Astrocyte (in vitro differentiated cells and primary cell): Measurements from ENCODE around the gene GALNT1. TPM values are rescaled to one million over a fixed set of nuclear protein-coding genes. Genes with fewer than 3 reads are reported as not detected.

ENCODE experiments used
- DNase-seq: peaks from one replicate; pipeline ENCODE4 v3.0.0-alpha.2; 2010; ENCODE audit warnings: low read depth
- FAIRE-seq: peaks from 2 replicates; lab custom pipeline; 2011; peaks lifted over from hg19 to GRCh38; lab: Jason Lieb, UNC
- H2AFZ ChIP-seq: 2 replicates; pipeline ENCODE4 v1.6.0; 2012; ENCODE audit warnings: low read depth, low read length, inconsistent platforms
- H3K27ac ChIP-seq: 2 replicates; pipeline ENCODE4 v1.5.1; 2011; ENCODE audit warnings: low read depth, low read length, inconsistent platforms
- H3K27me3 ChIP-seq: 2 replicates; pipeline ENCODE4 v1.6.0; 2011; ENCODE audit warnings: low read length, inconsistent platforms; ENCODE audit not compliant: insufficient read depth
- H3K36me3 ChIP-seq: 2 replicates; pipeline ENCODE4 v1.5.1; 2011; ENCODE audit warnings: low read length, inconsistent platforms; ENCODE audit not compliant: insufficient read depth
- H3K4me1 ChIP-seq: 2 replicates; pipeline ENCODE4 v1.5.1; 2011; ENCODE audit warnings: low read length, inconsistent platforms; ENCODE audit not compliant: insufficient read depth
- H3K4me2 ChIP-seq: 2 replicates; pipeline ENCODE4 v1.6.0; 2012; ENCODE audit warnings: low read length, inconsistent platforms
- H3K4me3 ChIP-seq: 2 replicates; pipeline ENCODE4 v1.5.1; 2011; ENCODE audit warnings: low read depth, mild to moderate bottlenecking, low read length, inconsistent platforms; ENCODE audit not compliant: insufficient read depth
- H3K79me2 ChIP-seq: 2 replicates; pipeline ENCODE4 v1.6.0; 2012; ENCODE audit warnings: mild to moderate bottlenecking, low read length, inconsistent platforms; ENCODE audit not compliant: insufficient read depth
- H3K9ac ChIP-seq: 2 replicates; pipeline ENCODE4 v1.6.0; 2012; ENCODE audit warnings: mild to moderate bottlenecking, low read length, inconsistent platforms
- H3K9me3 ChIP-seq: 2 replicates; pipeline ENCODE4 v1.5.1; 2012; ENCODE audit warnings: low read depth, mild to moderate bottlenecking, low read length, inconsistent platforms; ENCODE audit not compliant: insufficient read depth
- H4K20me1 ChIP-seq: 2 replicates; pipeline ENCODE4 v1.6.0; 2012; ENCODE audit warnings: low read length, inconsistent platforms; ENCODE audit not compliant: insufficient read depth
- H3K27ac Mint-ChIP-seq: one replicate; pipeline ENCODE4 v1.8.0; 2021; ENCODE audit warnings: mild to moderate bottlenecking, mixed read lengths; ENCODE audit not compliant: unreplicated experiment
- H3K27me3 Mint-ChIP-seq: one replicate; pipeline ENCODE4 v1.8.0; 2021; ENCODE audit warnings: low read depth, mixed read lengths; ENCODE audit not compliant: unreplicated experiment
- H3K36me3 Mint-ChIP-seq: one replicate; pipeline ENCODE4 v1.8.0; 2021; ENCODE audit warnings: low read depth, mixed read lengths; ENCODE audit not compliant: unreplicated experiment
- H3K4me1 Mint-ChIP-seq: one replicate; pipeline ENCODE4 v1.8.0; 2021; ENCODE audit warnings: low read depth, mixed read lengths; ENCODE audit not compliant: unreplicated experiment
- H3K4me3 Mint-ChIP-seq: one replicate; pipeline ENCODE4 v1.8.0; 2021; ENCODE audit warnings: mild to moderate bottlenecking, moderate library complexity, mixed read lengths; ENCODE audit not compliant: unreplicated experiment
- H3K9me3 Mint-ChIP-seq: one replicate; pipeline ENCODE4 v1.8.0; 2021; ENCODE audit warnings: mild to moderate bottlenecking, mixed read lengths; ENCODE audit not compliant: unreplicated experiment
- EZH2 ChIP-seq: IDR thresholded peaks from 2 replicates; pipeline ENCODE4 v1.6.1; 2012; ENCODE audit warnings: mild to moderate bottlenecking, low read length, inconsistent platforms; ENCODE audit not compliant: insufficient read depth
- total RNA-seq: library from RNA; stranded (reverse); gene quantifications from 2 replicates; pipeline ENCODE4 v1.2.1, GENCODE V29; 2021
- TF ChIP-seq, protein P1 (sequence below): IDR thresholded peaks from 2 replicates; pipeline ENCODE4 v1.5.1; 2011; ENCODE audit warnings: low read depth, mild to moderate bottlenecking, inconsistent platforms, low read length, moderate library complexity; ENCODE audit not compliant: insufficient read depth

Gene GALNT1
- total RNA-seq, 1 donor from 2014 or later: 127 TPM

- Histone ChIP-seq H3K4me3 (no peak overlapping the region), H3K4me1 (peaks cover 8% of the 10 kb centered on the region), H3K27ac (no peak overlapping the region), H3K27me3 (no peaks in the 10 kb centered on the region), H3K9me3 (no peaks in the 10 kb centered on the region), H3K4me2 (no peak overlapping the region), H3K79me2 (no peaks in the 10 kb centered on the region), H2AFZ (no peak overlapping the region), H3K36me3 (peaks cover 9% of the 10 kb centered on the region), H3K9ac (no peak overlapping the region), H4K20me1 (no peaks in the 10 kb centered on the region)
- FAIRE-seq (no peak), DNase-seq (peak; percentile 62)
- no peak overlapping the region for H3K27ac Mint-ChIP-seq
- H3K4me1 Mint-ChIP-seq: peaks cover 23% of the 10 kb centered on the region
- TF ChIP-seq EZH2: no peak
- TF ChIP-seq, protein P1, sequence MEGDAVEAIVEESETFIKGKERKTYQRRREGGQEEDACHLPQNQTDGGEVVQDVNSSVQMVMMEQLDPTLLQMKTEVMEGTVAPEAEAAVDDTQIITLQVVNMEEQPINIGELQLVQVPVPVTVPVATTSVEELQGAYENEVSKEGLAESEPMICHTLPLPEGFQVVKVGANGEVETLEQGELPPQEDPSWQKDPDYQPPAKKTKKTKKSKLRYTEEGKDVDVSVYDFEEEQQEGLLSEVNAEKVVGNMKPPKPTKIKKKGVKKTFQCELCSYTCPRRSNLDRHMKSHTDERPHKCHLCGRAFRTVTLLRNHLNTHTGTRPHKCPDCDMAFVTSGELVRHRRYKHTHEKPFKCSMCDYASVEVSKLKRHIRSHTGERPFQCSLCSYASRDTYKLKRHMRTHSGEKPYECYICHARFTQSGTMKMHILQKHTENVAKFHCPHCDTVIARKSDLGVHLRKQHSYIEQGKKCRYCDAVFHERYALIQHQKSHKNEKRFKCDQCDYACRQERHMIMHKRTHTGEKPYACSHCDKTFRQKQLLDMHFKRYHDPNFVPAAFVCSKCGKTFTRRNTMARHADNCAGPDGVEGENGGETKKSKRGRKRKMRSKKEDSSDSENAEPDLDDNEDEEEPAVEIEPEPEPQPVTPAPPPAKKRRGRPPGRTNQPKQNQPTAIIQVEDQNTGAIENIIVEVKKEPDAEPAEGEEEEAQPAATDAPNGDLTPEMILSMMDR: no peak
- H3K27me3 Mint-ChIP-seq: no peaks in the 10 kb centered on the region
- H3K4me3 Mint-ChIP-seq: no peak overlapping the region
- H3K9me3 Mint-ChIP-seq: no peaks in the 10 kb centered on the region
- peaks cover 6% of the 10 kb centered on the region for H3K36me3 Mint-ChIP-seq
These were observed 129.0 kb downstream of the GALNT1 start for GRCh38 chr18:35710581-35710980.

DNA sequence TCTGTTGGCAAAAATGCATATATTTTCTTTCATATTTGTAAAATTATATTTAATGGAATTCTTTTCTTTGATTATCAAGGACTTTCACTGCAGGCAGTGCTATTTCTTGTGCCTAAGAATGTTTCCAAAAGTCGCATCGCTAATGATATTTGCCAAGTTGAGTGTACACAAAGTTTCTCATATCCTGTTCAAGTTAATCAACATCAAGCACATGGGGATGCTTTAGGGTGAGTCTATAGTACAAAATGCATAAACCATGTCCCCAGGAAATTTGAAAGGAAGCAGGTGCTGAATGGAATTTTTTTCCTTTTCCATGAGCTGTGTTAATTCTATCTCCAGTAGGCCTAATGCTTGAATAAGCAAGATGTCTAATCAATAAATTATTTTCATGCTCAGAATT lies 129.7 kb downstream of the GALNT1 start:
- H2AFZ ChIP-seq: no peak overlapping the region
- H3K27ac Mint-ChIP-seq: no peak overlapping the region

DNA sequence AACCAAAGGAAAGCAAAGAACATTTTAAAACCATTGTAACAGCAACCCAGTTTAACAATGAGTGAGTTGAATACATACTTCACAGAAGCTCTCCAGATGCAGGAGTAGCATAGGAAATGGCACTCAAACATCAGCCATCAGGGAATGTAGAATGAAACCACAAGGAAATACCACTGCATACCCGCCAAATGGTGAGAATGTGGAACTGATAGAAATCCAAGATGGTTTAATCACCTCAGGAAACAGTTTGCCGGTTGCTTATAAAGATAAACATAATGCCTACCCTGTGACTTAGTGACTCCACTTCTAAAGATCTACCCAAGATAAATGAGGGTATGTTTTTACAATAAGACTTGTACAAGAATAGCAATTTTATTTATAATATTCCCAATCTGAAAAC lies 132.0 kb downstream of the GALNT1 start:
- Mint-ChIP-seq H3K4me1 (peaks cover 10% of the 10 kb centered on the region), H3K27ac (peak overlapping the region; percentile 21), H3K27me3 (no peaks in the 10 kb centered on the region), H3K36me3 (peaks cover 6% of the 10 kb centered on the region), H3K9me3 (peaks cover 5% of the 10 kb centered on the region), H3K4me3 (no peak overlapping the region)
- no peak overlapping the region for H2AFZ ChIP-seq
- H3K4me1 ChIP-seq: peaks cover 5% of the 10 kb centered on the region
- TF ChIP-seq, protein P1: no peak
- no peak for TF ChIP-seq EZH2
- no peak overlapping the region for H3K27ac ChIP-seq
- H4K20me1 ChIP-seq: no peaks in the 10 kb centered on the region
- H3K9me3 ChIP-seq: no peaks in the 10 kb centered on the region
- FAIRE-seq (peak; percentile 82), DNase-seq (peak; percentile 70)
- no peaks in the 10 kb centered on the region for H3K79me2 ChIP-seq
- H3K9ac ChIP-seq: no peak overlapping the region
- no peaks in the 10 kb centered on the region for H3K27me3 ChIP-seq
- H3K4me2 ChIP-seq: peak overlapping the region; percentile 27
- H3K4me3 ChIP-seq: no peak overlapping the region
- peaks cover 9% of the 10 kb centered on the region for H3K36me3 ChIP-seq

More for the DNA sequence above, 129.7 kb downstream of the GALNT1 start:
- TF ChIP-seq EZH2: no peak
- TF ChIP-seq, protein P1: no peak
- Mint-ChIP-seq H3K9me3 (no peaks in the 10 kb centered on the region), H3K4me1 (peaks cover 23% of the 10 kb centered on the region), H3K36me3 (peaks cover 6% of the 10 kb centered on the region), H3K4me3 (no peak overlapping the region), H3K27me3 (no peaks in the 10 kb centered on the region)
- no peaks in the 10 kb centered on the region for H3K79me2 ChIP-seq
- H3K36me3 ChIP-seq: peaks cover 9% of the 10 kb centered on the region
- H4K20me1 ChIP-seq: no peaks in the 10 kb centered on the region
- no peak overlapping the region for H3K9ac ChIP-seq
- H3K9me3 ChIP-seq: no peaks in the 10 kb centered on the region
- H3K27ac ChIP-seq: no peak overlapping the region
- DNase-seq: no peak
- H3K4me2 ChIP-seq: no peak overlapping the region
- peak; percentile 73 for FAIRE-seq
- peaks cover 8% of the 10 kb centered on the region for H3K4me1 ChIP-seq
- no peaks in the 10 kb centered on the region for H3K27me3 ChIP-seq
- no peak overlapping the region for H3K4me3 ChIP-seq
